Measurements from ENCODE around the gene PPT2. TPM values are rescaled to one million over a fixed set of nuclear protein-coding genes. Genes with fewer than 3 reads are reported as not detected.

PPT2 gene
- total RNA-seq, 4 donors from 2014 or later: 14.9 to 31.4 (median 20.8) TPM

DNA sequence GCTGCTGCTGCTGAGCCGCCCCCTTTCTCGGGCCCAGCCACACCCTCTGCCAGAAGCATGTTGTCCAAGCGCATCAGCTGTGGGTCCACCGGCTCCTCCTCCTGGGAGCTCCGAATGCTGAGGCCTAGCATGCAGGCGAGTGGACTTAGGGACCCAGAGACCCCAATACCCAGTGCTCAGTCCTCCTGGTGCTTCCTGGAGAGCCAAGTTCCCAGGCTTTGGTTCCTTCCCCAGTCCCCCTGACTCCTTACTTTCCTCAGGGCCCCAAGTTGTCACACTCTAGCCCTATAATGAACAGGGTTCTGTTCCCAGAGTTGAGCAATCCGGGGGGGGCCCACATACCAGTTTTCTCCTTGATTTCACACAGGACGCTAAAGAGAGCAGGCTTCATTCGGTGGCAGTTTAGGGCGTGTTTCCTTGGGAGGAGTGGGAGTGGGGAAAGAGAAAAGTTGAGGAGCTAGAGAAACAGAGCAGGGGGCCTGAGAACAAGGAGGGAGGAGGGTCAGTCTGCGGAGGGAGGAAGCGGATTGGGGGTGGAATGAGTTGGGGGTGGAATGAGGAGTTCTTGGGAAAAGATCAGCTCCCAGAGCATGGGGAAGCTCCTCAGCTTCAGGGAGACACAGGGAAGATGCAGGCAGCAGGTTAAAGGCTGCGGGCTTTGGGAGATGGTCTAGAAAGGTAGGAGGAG, 34.6 kb downstream of the PPT2 start:
- Histone ChIP-seq H3K4me1 (peaks cover 77 to 88% (median 84%) of the 10 kb centered on the region in 4 donors), H3K36me3 (peaks cover 16 to 26% (median 25%) of the 10 kb centered on the region in 4 donors), H3K27me3 (no peaks in the 10 kb centered on the region), H3K27ac (replicated peaks in 1 of 4) (peak overlapping the region; percentile 90 to 99 (median 98)), H3K9me3 (no peaks in the 10 kb centered on the region), H3K4me3 (peak overlapping the region; percentile 66 to 92 (median 84))
- DNase-seq (ENCODE audit: extremely low spot score): no peak
- 8% methylated on average over 8 of the region's 13 CpGs for WGBS
- peak; percentile 6 to 47 for TF ChIP-seq POLR2AphosphoS5 (IDR thresholded peaks at IDR 0.05)
- TF ChIP-seq, protein P1, sequence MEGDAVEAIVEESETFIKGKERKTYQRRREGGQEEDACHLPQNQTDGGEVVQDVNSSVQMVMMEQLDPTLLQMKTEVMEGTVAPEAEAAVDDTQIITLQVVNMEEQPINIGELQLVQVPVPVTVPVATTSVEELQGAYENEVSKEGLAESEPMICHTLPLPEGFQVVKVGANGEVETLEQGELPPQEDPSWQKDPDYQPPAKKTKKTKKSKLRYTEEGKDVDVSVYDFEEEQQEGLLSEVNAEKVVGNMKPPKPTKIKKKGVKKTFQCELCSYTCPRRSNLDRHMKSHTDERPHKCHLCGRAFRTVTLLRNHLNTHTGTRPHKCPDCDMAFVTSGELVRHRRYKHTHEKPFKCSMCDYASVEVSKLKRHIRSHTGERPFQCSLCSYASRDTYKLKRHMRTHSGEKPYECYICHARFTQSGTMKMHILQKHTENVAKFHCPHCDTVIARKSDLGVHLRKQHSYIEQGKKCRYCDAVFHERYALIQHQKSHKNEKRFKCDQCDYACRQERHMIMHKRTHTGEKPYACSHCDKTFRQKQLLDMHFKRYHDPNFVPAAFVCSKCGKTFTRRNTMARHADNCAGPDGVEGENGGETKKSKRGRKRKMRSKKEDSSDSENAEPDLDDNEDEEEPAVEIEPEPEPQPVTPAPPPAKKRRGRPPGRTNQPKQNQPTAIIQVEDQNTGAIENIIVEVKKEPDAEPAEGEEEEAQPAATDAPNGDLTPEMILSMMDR (IDR thresholded peaks at IDR 0.05): no peak
- intact Hi-C loops (cut with DNase I): no loop called here

DNA sequence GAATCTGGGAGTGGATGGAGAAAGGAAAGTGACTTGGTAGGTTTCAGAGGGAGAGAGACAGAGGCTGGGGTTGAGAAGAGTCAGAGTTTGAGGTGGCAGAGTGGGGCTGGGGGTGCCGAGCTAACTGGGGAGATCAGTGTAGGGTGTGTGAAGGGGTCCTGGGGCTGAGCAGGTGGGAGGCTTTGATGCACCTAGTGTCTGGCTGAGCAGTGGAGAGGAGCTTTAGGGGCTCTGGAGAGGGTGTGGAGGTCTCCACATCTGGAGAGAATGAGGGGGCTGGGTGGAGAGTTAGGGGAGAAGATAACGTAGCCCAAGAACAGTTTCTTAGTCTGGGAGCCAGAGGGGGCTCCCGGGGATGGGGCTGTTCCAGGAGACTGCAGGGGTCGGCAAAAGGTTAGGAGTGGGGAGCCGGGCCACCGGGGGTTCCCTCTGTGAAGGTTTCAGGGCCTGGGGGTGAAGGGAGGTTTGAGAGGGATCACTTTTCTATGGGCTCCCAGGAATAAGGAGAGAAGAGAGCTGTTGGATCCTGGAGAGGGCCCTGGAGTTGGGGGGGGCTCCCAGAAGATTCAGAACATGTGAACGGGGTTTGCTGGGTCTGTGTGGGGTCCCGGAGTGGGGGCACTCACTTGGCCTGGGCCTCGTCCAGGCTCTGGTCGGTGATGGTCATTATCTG, 35.3 kb downstream of the PPT2 start:
- Histone ChIP-seq H3K4me3 (peak overlapping the region; percentile 66 to 92 (median 84)), H3K9me3 (no peaks in the 10 kb centered on the region), H3K4me1 (peaks cover 70 to 83% (median 80%) of the 10 kb centered on the region in 4 donors), H3K36me3 (peaks cover 16 to 24% (median 22%) of the 10 kb centered on the region in 4 donors), H3K27me3 (no peaks in the 10 kb centered on the region), H3K27ac (replicated peaks in 1 of 4) (peak overlapping the region; percentile 90 to 99 (median 98))
- 4% methylated on average over 6 of the region's 10 CpGs for WGBS
- TF ChIP-seq POLR2AphosphoS5 (IDR thresholded peaks at IDR 0.05): no peak
- TF ChIP-seq, protein P1 (IDR thresholded peaks at IDR 0.05): peak in 1 of 3 experiments; percentile 3
- no peak for DNase-seq (ENCODE audit: extremely low spot score)
- intact Hi-C loops (cut with DNase I): no loop called here

DNA sequence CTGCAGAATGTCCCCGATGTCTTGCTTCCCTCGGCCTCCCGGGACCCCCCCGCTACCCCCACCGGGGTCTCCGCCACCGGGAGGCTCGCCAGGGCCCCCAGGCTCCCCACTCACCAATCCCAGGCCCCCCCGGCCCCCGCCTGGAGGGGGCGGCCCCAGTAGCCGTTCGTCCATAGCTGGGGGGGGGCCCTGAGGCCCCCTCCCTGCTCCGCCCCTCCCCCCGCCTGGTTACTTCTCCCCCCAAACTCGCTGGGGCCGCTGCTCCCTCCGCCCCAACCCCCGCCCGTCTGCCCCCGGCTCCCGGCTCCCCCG, 35.8 kb downstream of the PPT2 start:
- intact Hi-C loops (cut with DNase I): no loop called here
- Histone ChIP-seq H3K4me1 (peaks cover 70 to 83% (median 80%) of the 10 kb centered on the region in 4 donors), H3K9me3 (no peaks in the 10 kb centered on the region), H3K27me3 (no peaks in the 10 kb centered on the region), H3K4me3 (peak overlapping the region; percentile 66 to 92 (median 84)), H3K27ac (replicated peaks in 1 of 4) (peak overlapping the region; percentile 90 to 99 (median 98)), H3K36me3 (peaks cover 16 to 24% (median 21%) of the 10 kb centered on the region in 4 donors)
- no peak for DNase-seq (ENCODE audit: extremely low spot score)
- TF ChIP-seq POLR2A (IDR thresholded peaks at IDR 0.05; ENCODE audit: low read depth) (no peak), EP300 (IDR thresholded peaks at IDR 0.05) (no peak), POLR2AphosphoS5 (IDR thresholded peaks at IDR 0.05) (no peak)
- TF ChIP-seq, protein P1 (IDR thresholded peaks at IDR 0.05): no peak
- WGBS: no CpG with 5 or more reads among the region's 23 CpGs

DNA sequence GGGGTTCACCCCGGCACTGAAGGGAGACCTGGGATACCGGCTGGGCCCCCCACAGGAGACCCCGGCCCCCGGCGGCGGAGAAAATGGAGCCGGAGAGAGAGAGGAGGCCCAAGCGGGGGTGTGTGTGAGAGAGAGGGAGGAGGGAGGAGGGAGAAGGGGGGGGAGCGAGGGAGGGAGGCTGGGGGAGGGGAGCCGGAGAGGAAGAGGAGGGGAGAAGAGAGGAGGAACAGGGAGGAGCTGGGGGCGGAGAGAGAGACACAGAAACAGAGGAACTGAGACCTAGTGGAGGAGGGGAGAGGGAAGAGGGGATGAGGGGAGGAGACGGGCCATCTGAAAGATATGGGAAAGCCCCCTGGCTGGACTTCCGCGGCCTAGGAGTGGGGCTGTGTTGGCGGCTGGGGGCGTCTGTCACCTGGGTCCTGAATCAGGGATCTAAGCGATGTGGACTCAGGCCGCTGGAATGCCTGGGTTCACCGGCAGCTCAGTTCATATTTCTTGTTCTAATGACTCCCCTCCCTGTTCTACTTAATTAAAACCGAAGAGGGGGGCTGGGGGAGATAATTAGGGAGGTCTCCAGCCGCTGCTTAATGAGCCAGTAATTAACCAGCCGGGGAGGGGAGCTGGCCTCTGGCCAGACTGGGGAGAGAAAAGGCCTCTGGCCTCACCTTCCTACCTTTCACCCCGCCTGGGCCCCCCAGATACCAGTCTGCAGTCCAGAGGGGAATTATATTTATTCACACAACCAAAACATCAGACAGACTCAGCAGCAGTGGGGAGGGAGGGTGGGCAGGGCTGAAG, 36.3 kb downstream of the PPT2 start, which contains the start of gene PBX2:
PBX2 (minus strand) TSS at position 149 of the 798 bp plus-strand sequence. CDS start 287 bp downstream, outside the sequence.
- Histone ChIP-seq H3K36me3 (peaks cover 16 to 24% (median 21%) of the 10 kb centered on the region in 4 donors), H3K27ac (replicated peaks in 1 of 4) (peak within 1 kb of the TSS; percentile 90 to 99 (median 98)), H3K9me3 (no peaks in the 10 kb centered on the region), H3K4me1 (peaks cover 72 to 84% (median 80%) of the 10 kb centered on the region in 4 donors), H3K27me3 (no peaks in the 10 kb centered on the region), H3K4me3 (peak within 1 kb of the TSS; percentile 66 to 92 (median 84))
- intact Hi-C loops (cut with DNase I): no loop called here
- TF ChIP-seq EP300 (IDR thresholded peaks at IDR 0.05) (no peak), POLR2A (IDR thresholded peaks at IDR 0.05; ENCODE audit: low read depth) (peak; percentile 57), POLR2AphosphoS5 (IDR thresholded peaks at IDR 0.05) (peak; percentile 85 to 89)
- TF ChIP-seq, protein P1 (IDR thresholded peaks at IDR 0.05): no peak
- 1% methylated on average over 21 of the region's 23 CpGs for WGBS
- peak; percentile 98 for DNase-seq (ENCODE audit: extremely low spot score)
